Measurements from ENCODE around the gene ESX1. TPM values are rescaled to one million over a fixed set of nuclear protein-coding genes. Genes with fewer than 3 reads are reported as not detected.
"Not testable (repeated sequence)": the region's sequence is repeated elsewhere in the genome, so short reads cannot be mapped to it uniquely, and the experiment has no call there.

Gene ESX1
- total RNA-seq, 3 donors from 2014 or later (not counting 1 experiment from before 2014, with no cell fraction given), result not detected

DNA sequence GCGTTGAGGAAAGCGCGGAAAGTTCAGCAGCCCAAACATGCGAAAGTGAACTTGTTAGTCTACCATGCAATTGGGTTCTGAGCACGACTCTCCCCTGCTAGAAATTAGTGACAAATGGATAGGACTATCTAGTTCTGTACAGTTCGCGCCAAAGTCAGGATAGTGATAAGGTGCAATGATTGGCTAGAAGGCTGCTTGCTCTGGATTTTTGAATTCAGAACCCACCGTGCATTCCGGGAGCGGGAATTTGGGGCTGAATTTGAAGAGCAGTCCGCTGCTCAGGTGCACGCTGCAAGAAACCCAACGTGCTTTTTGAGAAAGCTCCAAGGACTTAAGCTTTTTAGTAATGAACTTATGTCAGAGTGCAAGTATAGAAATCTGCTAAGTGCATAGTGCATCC lies 732 bp upstream of the ESX1 start:
- Mint-ChIP-seq H3K27ac (no peak overlapping the region), H3K27me3 (ENCODE audit: low read depth in 2 of 2) (peaks cover 8 to 19% of the 10 kb centered on the region in 2 donors), H3K4me1 (peaks cover 8 to 10% of the 10 kb centered on the region in 2 donors), H3K36me3 (no peaks in the 10 kb centered on the region), H3K4me3 (no peak overlapping the region), H3K9me3 (no peaks in the 10 kb centered on the region)
- no peaks in the 10 kb centered on the region for H3K36me3 ChIP-seq (ENCODE audit: control insufficient read depth, insufficient read depth, low read length)
- no peak for ATAC-seq
- TF ChIP-seq, protein P1, sequence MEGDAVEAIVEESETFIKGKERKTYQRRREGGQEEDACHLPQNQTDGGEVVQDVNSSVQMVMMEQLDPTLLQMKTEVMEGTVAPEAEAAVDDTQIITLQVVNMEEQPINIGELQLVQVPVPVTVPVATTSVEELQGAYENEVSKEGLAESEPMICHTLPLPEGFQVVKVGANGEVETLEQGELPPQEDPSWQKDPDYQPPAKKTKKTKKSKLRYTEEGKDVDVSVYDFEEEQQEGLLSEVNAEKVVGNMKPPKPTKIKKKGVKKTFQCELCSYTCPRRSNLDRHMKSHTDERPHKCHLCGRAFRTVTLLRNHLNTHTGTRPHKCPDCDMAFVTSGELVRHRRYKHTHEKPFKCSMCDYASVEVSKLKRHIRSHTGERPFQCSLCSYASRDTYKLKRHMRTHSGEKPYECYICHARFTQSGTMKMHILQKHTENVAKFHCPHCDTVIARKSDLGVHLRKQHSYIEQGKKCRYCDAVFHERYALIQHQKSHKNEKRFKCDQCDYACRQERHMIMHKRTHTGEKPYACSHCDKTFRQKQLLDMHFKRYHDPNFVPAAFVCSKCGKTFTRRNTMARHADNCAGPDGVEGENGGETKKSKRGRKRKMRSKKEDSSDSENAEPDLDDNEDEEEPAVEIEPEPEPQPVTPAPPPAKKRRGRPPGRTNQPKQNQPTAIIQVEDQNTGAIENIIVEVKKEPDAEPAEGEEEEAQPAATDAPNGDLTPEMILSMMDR (IDR thresholded peaks at IDR 0.05), result no peak
- peaks cover 7% of the 10 kb centered on the region for H3K27me3 ChIP-seq (ENCODE audit: control insufficient read depth, insufficient read depth, low read length)
- no peak overlapping the region for H3K27ac ChIP-seq (ENCODE audit: low read length)
- H3K9me3 ChIP-seq (ENCODE audit: control insufficient read depth, insufficient read depth, low read length), result no peaks in the 10 kb centered on the region
- WGBS (ENCODE audit: insufficient coverage), result 7% methylated on average over 13 of the region's 13 CpGs
- no peak for DNase-seq
- intact Hi-C loops (cut with micrococcal nuclease), result no loop called here
- no peak overlapping the region for H3K4me3 ChIP-seq (ENCODE audit: low read length)
- H3K4me1 ChIP-seq (ENCODE audit: control insufficient read depth, insufficient read depth, low read length), result peaks cover 16% of the 10 kb centered on the region

DNA sequence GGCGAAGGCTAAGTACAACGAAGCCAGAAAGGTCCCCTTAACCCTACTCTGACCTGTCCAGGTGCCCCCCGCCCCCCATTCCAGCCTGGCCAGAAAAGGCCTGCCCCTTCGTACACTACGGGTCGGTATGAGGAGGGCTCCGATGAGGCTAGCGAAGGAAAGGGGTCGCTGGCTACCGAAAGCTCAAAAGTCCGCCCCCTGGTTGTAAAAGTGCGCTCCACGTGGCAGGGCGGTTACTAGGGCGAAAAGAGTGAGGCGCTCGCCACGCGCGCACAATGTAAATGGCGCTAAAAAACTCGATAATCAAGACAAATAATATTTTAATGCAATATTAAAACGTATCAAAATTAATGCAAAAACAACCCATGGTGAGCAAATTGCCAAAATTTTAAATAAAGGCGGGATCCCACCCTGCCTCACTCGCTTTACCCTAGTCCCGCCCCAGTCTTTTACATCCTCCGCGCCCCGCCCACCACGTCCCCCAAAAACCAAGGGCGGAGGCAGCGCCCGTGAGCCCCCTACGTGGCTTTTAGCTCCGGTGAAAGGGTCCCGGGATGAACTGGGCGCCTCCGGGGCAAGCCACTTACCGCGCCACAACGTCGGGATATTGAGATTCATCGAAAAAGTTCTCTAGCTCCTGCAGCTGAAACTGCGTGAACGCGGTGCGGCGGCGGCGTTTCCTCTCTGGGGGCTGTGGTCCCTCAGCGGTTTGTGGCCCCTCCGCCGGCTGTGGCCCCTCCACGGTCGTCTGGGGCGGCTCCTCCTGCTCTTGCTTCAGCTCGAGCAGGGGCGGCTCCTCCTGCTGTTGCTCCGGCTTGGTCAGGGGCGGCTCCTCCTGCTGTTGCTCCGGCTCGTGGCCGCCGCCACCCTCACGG lies 929 bp downstream of the ESX1 start:
- H3K27ac ChIP-seq (ENCODE audit: low read length), result no peak overlapping the region
- peak in 1 of 3 donors; percentile 24 for ATAC-seq
- peak in 1 of 2 donors; percentile 1 for DNase-seq
- Mint-ChIP-seq H3K36me3 (no peaks in the 10 kb centered on the region), H3K9me3 (no peaks in the 10 kb centered on the region), H3K4me1 (peaks cover 8 to 10% of the 10 kb centered on the region in 2 donors), H3K27ac (no peak overlapping the region), H3K27me3 (ENCODE audit: low read depth in 2 of 2) (peaks cover 8 to 19% of the 10 kb centered on the region in 2 donors), H3K4me3 (peak overlapping the region; percentile 60)
- peaks cover 7% of the 10 kb centered on the region for H3K27me3 ChIP-seq (ENCODE audit: control insufficient read depth, insufficient read depth, low read length)
- TF ChIP-seq, protein P1 (IDR thresholded peaks at IDR 0.05), result no peak
- H3K4me3 ChIP-seq (ENCODE audit: low read length), result no peak overlapping the region
- WGBS (ENCODE audit: insufficient coverage), result 6% methylated on average over 60 of the region's 65 CpGs
- no peaks in the 10 kb centered on the region for H3K36me3 ChIP-seq (ENCODE audit: control insufficient read depth, insufficient read depth, low read length)
- H3K4me1 ChIP-seq (ENCODE audit: control insufficient read depth, insufficient read depth, low read length), result peaks cover 16% of the 10 kb centered on the region
- intact Hi-C loops (cut with micrococcal nuclease), result no loop called here
- H3K9me3 ChIP-seq (ENCODE audit: control insufficient read depth, insufficient read depth, low read length), result no peaks in the 10 kb centered on the region

DNA sequence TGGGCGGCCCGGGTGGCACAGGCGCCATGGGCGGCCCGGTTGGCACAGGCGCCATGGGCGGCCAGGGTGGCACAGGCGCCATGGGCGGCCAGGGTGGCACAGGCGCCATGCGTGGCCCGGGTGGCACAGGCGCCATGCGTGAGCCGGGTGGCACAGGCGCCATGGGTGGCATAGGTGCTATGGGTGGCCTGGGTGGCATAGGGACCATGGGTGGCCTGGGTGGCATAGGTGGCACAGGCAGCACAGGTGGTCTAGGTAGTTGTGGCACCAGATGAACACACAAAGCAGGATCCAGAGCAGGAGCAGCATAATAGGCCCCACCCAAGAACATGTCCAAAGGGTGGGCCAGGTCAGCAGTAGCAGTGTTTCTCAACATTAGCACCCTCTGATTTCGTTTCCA lies 4.3 kb downstream of the ESX1 start:
- Mint-ChIP-seq H3K4me1 (peaks cover 8 to 10% of the 10 kb centered on the region in 2 donors), H3K9me3 (no peaks in the 10 kb centered on the region), H3K27me3 (ENCODE audit: low read depth in 2 of 2) (peaks cover 19 to 31% of the 10 kb centered on the region in 2 donors), H3K27ac (no peak overlapping the region), H3K4me3 (no peak overlapping the region), H3K36me3 (no peaks in the 10 kb centered on the region)
- Histone ChIP-seq H3K27ac (ENCODE audit: low read length) (no peak overlapping the region), H3K36me3 (ENCODE audit: control insufficient read depth, insufficient read depth, low read length) (no peaks in the 10 kb centered on the region), H3K4me1 (ENCODE audit: control insufficient read depth, insufficient read depth, low read length) (peaks cover 16% of the 10 kb centered on the region), H3K9me3 (ENCODE audit: control insufficient read depth, insufficient read depth, low read length) (no peaks in the 10 kb centered on the region), H3K4me3 (ENCODE audit: low read length) (no peak overlapping the region), H3K27me3 (ENCODE audit: control insufficient read depth, insufficient read depth, low read length) (peaks cover 7% of the 10 kb centered on the region)
- DNase-seq (no peak), ATAC-seq (no peak)
- TF ChIP-seq, protein P1 (IDR thresholded peaks at IDR 0.05), result no peak
- intact Hi-C loops (cut with micrococcal nuclease), result no loop called here
- 98% methylated on average over 17 of the region's 17 CpGs for WGBS (ENCODE audit: insufficient coverage)

DNA sequence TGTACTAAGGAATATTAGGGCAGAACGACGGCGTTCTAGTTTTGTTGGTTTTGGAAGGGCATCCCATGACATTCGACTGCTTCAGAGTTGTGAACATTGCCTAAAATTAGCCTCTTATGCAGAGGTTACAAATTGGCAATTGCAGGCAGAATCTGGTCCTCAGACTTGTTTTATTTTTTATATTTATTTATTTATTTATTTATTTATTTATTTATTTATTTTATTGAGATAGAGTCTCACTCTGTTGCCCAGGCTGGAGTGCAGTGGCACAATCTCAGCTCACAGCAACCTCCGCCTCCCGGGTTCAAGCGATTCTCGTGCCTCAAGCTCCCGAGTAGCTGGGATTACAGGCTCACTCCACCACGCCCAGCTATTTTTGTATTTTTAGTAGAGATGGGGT lies 24.7 kb downstream of the ESX1 start:
- H3K9me3 Mint-ChIP-seq; H3K9me3 ChIP-seq (ENCODE audit: control insufficient read depth, insufficient read depth, low read length); H3K4me3 Mint-ChIP-seq; H3K4me1 ChIP-seq (ENCODE audit: control insufficient read depth, insufficient read depth, low read length); H3K4me1 Mint-ChIP-seq; H3K27ac ChIP-seq (ENCODE audit: low read length); intact Hi-C loops (cut with micrococcal nuclease); ATAC-seq; H3K36me3 ChIP-seq (ENCODE audit: control insufficient read depth, insufficient read depth, low read length); H3K27ac Mint-ChIP-seq; H3K36me3 Mint-ChIP-seq; DNase-seq; H3K27me3 Mint-ChIP-seq (ENCODE audit: low read depth in 2 of 2); H3K4me3 ChIP-seq (ENCODE audit: low read length); H3K27me3 ChIP-seq (ENCODE audit: control insufficient read depth, insufficient read depth, low read length): not testable (repeated sequence)
- 98% methylated on average over 8 of the region's 10 CpGs for WGBS (ENCODE audit: insufficient coverage)

Data from natural killer cell (primary cell).